Stimulated activated CD8-positive, alpha-beta memory T cell treated with anti-CD3 and anti-CD28 coated beads, Interleukin-7, amount 100 ng/mL, for 1 hour (primary cell): Measurements from ENCODE around the gene PPM1A.

Experiments
- DNase-seq, 2 donors: peaks; one replicate each; pipeline ENCODE4 v3.0.0-alpha.2; 2020; ENCODE audit warnings: low read depth in 2 of 2

Gene PPM1A

GRCh38 chr14:60248697-60249318, at the start of gene PPM1A:
PPM1A (plus strand) TSS chr14:60249221; CDS start chr14:60282704, 33,483 bp downstream.
- DNase-seq = peak; percentile 93 to 94

GRCh38 chr14:60199321-60199720, 49.7 kb upstream of the PPM1A start:
- no peak for DNase-seq

- no peak for DNase-seq
These were observed 44.7 kb upstream of the PPM1A start for GRCh38 chr14:60204104-60204842.

- DNase-seq = no peak
These were observed 43.9 kb upstream of the PPM1A start for GRCh38 chr14:60204843-60205774.

- no peak for DNase-seq
These were observed 42.8 kb upstream of the PPM1A start for GRCh38 chr14:60206249-60206670.

GRCh38 chr14:60206837-60207533, 42.0 kb upstream of the PPM1A start:
- DNase-seq = no peak

GRCh38 chr14:60210703-60211102, 38.3 kb upstream of the PPM1A start:
- no peak for DNase-seq

GRCh38 chr14:60211153-60211552, 37.9 kb upstream of the PPM1A start:
- no peak for DNase-seq

GRCh38 chr14:60212503-60213371, 36.3 kb upstream of the PPM1A start:
- no peak for DNase-seq

- DNase-seq = no peak
These were observed 35.0 kb upstream of the PPM1A start for GRCh38 chr14:60214003-60214402.

- DNase-seq = no peak
These were observed 34.5 kb upstream of the PPM1A start for GRCh38 chr14:60214415-60215126.

GRCh38 chr14:60215127-60215444, 33.9 kb upstream of the PPM1A start:
- DNase-seq = no peak

GRCh38 chr14:60215520-60216420, 33.3 kb upstream of the PPM1A start:
- no peak for DNase-seq

- DNase-seq = no peak
These were observed 31.3 kb upstream of the PPM1A start for GRCh38 chr14:60217713-60218112.

GRCh38 chr14:60220084-60220483, 28.9 kb upstream of the PPM1A start:
- no peak for DNase-seq

GRCh38 chr14:60220917-60221316, 28.1 kb upstream of the PPM1A start:
- DNase-seq = no peak

- DNase-seq = no peak
These were observed 27.6 kb upstream of the PPM1A start for GRCh38 chr14:60221457-60221856.

- no peak for DNase-seq
These were observed 26.2 kb upstream of the PPM1A start for GRCh38 chr14:60222820-60223219.

- no peak for DNase-seq
These were observed 23.8 kb upstream of the PPM1A start for GRCh38 chr14:60225265-60225664.
